ENCODE results near the gene TBC1D16. TPM values are rescaled to one million over a fixed set of nuclear protein-coding genes. Genes with fewer than 3 reads are reported as not detected.

TBC1D16 gene
- total and polyA plus RNA-seq, 2 donors (not counting 1 experiment from before 2014, with no cell fraction given) = 0.82 to 2.7 TPM

DNA sequence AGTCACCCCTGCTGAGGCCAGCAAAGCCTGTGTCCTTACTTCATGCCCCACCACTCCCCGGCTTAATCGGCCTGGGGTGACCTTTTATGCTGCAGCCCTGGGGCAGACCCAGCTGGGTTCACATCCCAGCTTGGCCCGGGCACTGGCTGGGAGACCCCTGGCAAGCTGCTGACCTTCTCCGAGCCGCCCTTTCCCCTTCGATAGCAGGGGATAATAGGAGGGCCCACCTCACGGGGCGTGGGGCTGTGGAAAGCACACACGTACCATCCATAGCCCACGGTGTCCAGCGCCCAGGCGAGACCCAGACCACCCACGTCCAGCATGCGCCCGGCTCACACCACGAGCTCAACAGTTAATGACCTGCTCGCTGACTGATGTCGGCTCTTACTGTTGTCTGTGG is 26.8 kb downstream of the TBC1D16 start:
- no peak overlapping the region for H3K9ac ChIP-seq (ENCODE audit: low read length)
- WGBS (ENCODE audit: insufficient coverage) = 93% methylated on average over 18 of the region's 18 CpGs
- no peaks in the 10 kb centered on the region for H3K27me3 Mint-ChIP-seq
- H3K4me3 ChIP-seq (ENCODE audit: control extremely low read depth in 1 of 5, extremely low read depth in 1 of 5, insufficient read depth in 1 of 5, low read depth in 2 of 5, low read length in 4 of 5) = no peak overlapping the region
- POLR2A ChIA-PET = interaction anchor here (0.5 to 0.7 kb wide), 4 partner anchors 11 to 1386 kb away, joined by 4 to 6 read pairs (median 5); partner anchors contain the start of gene BAHCC1
- peaks cover 3 to 11% of the 10 kb centered on the region in 2 donors for H3K4me1 ChIP-seq (ENCODE audit: control insufficient read depth in 2 of 2, insufficient read depth in 2 of 2, low read length in 2 of 2)
- no peaks in the 10 kb centered on the region for H3K27me3 ChIP-seq (replicated peaks in 1 of 4; ENCODE audit: control extremely low read depth in 1 of 4, control insufficient read depth in 3 of 4, insufficient read depth in 4 of 4, low read length in 3 of 4)
- DNase-seq = no peak
- no peak overlapping the region for H3K27ac ChIP-seq (ENCODE audit: low read length in 2 of 2)
- TF ChIP-seq, protein P1, sequence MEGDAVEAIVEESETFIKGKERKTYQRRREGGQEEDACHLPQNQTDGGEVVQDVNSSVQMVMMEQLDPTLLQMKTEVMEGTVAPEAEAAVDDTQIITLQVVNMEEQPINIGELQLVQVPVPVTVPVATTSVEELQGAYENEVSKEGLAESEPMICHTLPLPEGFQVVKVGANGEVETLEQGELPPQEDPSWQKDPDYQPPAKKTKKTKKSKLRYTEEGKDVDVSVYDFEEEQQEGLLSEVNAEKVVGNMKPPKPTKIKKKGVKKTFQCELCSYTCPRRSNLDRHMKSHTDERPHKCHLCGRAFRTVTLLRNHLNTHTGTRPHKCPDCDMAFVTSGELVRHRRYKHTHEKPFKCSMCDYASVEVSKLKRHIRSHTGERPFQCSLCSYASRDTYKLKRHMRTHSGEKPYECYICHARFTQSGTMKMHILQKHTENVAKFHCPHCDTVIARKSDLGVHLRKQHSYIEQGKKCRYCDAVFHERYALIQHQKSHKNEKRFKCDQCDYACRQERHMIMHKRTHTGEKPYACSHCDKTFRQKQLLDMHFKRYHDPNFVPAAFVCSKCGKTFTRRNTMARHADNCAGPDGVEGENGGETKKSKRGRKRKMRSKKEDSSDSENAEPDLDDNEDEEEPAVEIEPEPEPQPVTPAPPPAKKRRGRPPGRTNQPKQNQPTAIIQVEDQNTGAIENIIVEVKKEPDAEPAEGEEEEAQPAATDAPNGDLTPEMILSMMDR (IDR thresholded peaks at IDR 0.05) = no peak
- H3K4me3 Mint-ChIP-seq = no peak overlapping the region
- H3K9me3 ChIP-seq (ENCODE audit: control extremely low read depth in 1 of 3, control insufficient read depth in 2 of 3, insufficient read depth in 1 of 3, low read length in 2 of 3) = peaks cover 0 to 4% (median 0%) of the 10 kb centered on the region in 3 donors
- no peaks in the 10 kb centered on the region for H3K79me2 ChIP-seq (ENCODE audit: control insufficient read depth, insufficient read depth, low read length)
- no peak overlapping the region for H2AFZ ChIP-seq (ENCODE audit: insufficient read depth, low read depth, low read length, poor library complexity, severe bottlenecking)
- H3K4me2 ChIP-seq (replicated peaks; ENCODE audit: low read depth, low read length, poor library complexity, severe bottlenecking) = peak overlapping the region; percentile 36
- intact Hi-C loops (cut with micrococcal nuclease) = loop anchor here (5.0 kb wide), 2 partner anchors 73 to 93 kb away; partner anchors contain the start of gene GAA
- no peaks in the 10 kb centered on the region for H4K20me1 ChIP-seq (ENCODE audit: control insufficient read depth, insufficient read depth, low read length, poor library complexity, severe bottlenecking)
- H3K36me3 ChIP-seq (replicated peaks in 1 of 2; ENCODE audit: control extremely low read depth in 1 of 2, control insufficient read depth in 1 of 2, extremely low read depth in 1 of 2, insufficient read depth in 2 of 2, low read length in 1 of 2) = no peaks in the 10 kb centered on the region
- H3K4me1 Mint-ChIP-seq = peaks cover 9% of the 10 kb centered on the region
- ATAC-seq (ENCODE audit: low read depth) = no peak
- H3K27ac Mint-ChIP-seq = no peak overlapping the region
- CTCF ChIA-PET = interaction anchor here (0.6 to 3.3 kb wide), 23 partner anchors 9 to 283 kb away, joined by 3 to 20 read pairs (median 4); partner anchors contain the start of genes CBX8 and GAA
- H3K9me3 Mint-ChIP-seq (ENCODE audit: insufficient read depth) = no peaks in the 10 kb centered on the region

DNA sequence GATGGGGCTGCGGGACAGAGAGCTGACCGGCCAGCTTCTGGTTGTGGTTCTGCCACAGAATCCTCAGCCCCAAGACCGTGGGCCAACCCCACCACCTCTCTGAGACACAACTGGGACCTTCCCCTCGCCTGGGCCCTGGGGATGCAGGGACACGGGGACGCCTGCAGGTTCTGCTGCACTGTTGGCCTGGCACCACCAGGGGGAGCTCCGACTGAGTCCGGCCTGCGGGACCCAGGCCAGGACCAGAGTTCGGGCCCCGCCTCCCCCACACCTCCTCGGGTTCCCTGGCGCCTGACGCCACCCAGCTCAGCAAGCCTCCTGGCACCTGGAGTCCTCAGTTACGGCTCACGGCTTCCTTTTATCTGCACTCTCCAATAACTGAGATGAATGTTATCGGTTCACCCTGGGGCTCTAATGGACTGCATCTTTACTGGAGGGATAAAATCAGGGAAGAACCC is 27.3 kb downstream of the TBC1D16 start:
- DNase-seq (peak; percentile 83), ATAC-seq (ENCODE audit: low read depth) (peak; percentile 88)
- Histone ChIP-seq H3K9ac (ENCODE audit: low read length) (no peak overlapping the region), H3K36me3 (replicated peaks in 1 of 2; ENCODE audit: control extremely low read depth in 1 of 2, control insufficient read depth in 1 of 2, extremely low read depth in 1 of 2, insufficient read depth in 2 of 2, low read length in 1 of 2) (no peaks in the 10 kb centered on the region), H3K9me3 (ENCODE audit: control extremely low read depth in 1 of 3, control insufficient read depth in 2 of 3, insufficient read depth in 1 of 3, low read length in 2 of 3) (no peaks in the 10 kb centered on the region), H3K4me1 (ENCODE audit: control insufficient read depth in 2 of 2, insufficient read depth in 2 of 2, low read length in 2 of 2) (peaks cover 3 to 11% of the 10 kb centered on the region in 2 donors), H3K27ac (ENCODE audit: low read length in 2 of 2) (no peak overlapping the region), H3K27me3 (replicated peaks in 1 of 4; ENCODE audit: control extremely low read depth in 1 of 4, control insufficient read depth in 3 of 4, insufficient read depth in 4 of 4, low read length in 3 of 4) (no peaks in the 10 kb centered on the region), H3K4me3 (ENCODE audit: control extremely low read depth in 1 of 5, extremely low read depth in 1 of 5, insufficient read depth in 1 of 5, low read depth in 2 of 5, low read length in 4 of 5) (no peak overlapping the region), H4K20me1 (ENCODE audit: control insufficient read depth, insufficient read depth, low read length, poor library complexity, severe bottlenecking) (no peaks in the 10 kb centered on the region), H2AFZ (ENCODE audit: insufficient read depth, low read depth, low read length, poor library complexity, severe bottlenecking) (no peak overlapping the region), H3K4me2 (replicated peaks; ENCODE audit: low read depth, low read length, poor library complexity, severe bottlenecking) (peak overlapping the region; percentile 36), H3K79me2 (ENCODE audit: control insufficient read depth, insufficient read depth, low read length) (no peaks in the 10 kb centered on the region)
- 17% methylated on average over 16 of the region's 17 CpGs for WGBS (ENCODE audit: insufficient coverage)
- no peak overlapping the region for H3K4me3 Mint-ChIP-seq
- ChIA-PET CTCF (interaction anchor here (0.6 to 3.3 kb wide), 24 partner anchors 9 to 282 kb away, joined by 3 to 20 read pairs (median 4); partner anchors contain the start of genes CBX8 and GAA), POLR2A (interaction anchor here (0.5 to 0.7 kb wide), 3 partner anchors 10 to 1387 kb away, joined by 4 to 6 read pairs (median 4); partner anchors contain the start of gene BAHCC1)
- H3K27me3 Mint-ChIP-seq = no peaks in the 10 kb centered on the region
- peaks cover 9% of the 10 kb centered on the region for H3K4me1 Mint-ChIP-seq
- intact Hi-C loops (cut with micrococcal nuclease) = loop anchor here (5.0 kb wide), 2 partner anchors 74 to 94 kb away; partner anchors contain the start of gene GAA
- no peaks in the 10 kb centered on the region for H3K9me3 Mint-ChIP-seq (ENCODE audit: insufficient read depth)
- no peak overlapping the region for H3K27ac Mint-ChIP-seq
- TF ChIP-seq, protein P1 (IDR thresholded peaks at IDR 0.05) = peak; percentile 94
- no peak for TF ChIP-seq EZH2 (IDR thresholded peaks at IDR 0.05; ENCODE audit: borderline replicate concordance, insufficient read depth, low read depth, low read length, poor library complexity, severe bottlenecking)

Data from B cell (primary cell).